GM12878 (cell line): ENCODE data around the gene KAZN. TPM values are rescaled to one million over a fixed set of nuclear protein-coding genes. Genes with fewer than 3 reads are reported as not detected.

ENCODE experiments used
- ATAC-seq: fragments of 200-7000 bp; cut with Tn5 transposase; 3 replicates; pipeline ENCODE4 v1.9.1; 2020; ENCODE audit warnings: mild to moderate bottlenecking, moderate library complexity
- BruUV-seq: library from RNA; stranded (reverse); fragments of 400-500 nt; replicated peaks from 2 replicates; lab custom pipeline; 2021; lab: Mats Ljungman, UMichigan
- CTCF ChIA-PET: fragments of 300-600 bp; sonication (Branson Sonifier 250); formaldehyde crosslinking; extraction: SDS; loops from one replicate; lab custom pipeline; 2021; ENCODE audit warnings: inconsistent platforms; lab: Yijun Ruan, JAX
- POLR2A ChIA-PET: fragments of 350-600 bp; formaldehyde crosslinking; extraction: SDS; loops from one replicate; lab custom pipeline; 2021; ENCODE audit warnings: inconsistent platforms; lab: Charles Lee
- RAD21 ChIA-PET: fragments of 300-600 bp; sonication (Branson Sonifier 250); formaldehyde crosslinking; loops from one replicate; lab custom pipeline; 2023; ENCODE audit warnings: antibody characterized with exemption; ENCODE audit not compliant: unreplicated experiment; lab: Charles Lee
- SMC1A ChIA-PET: fragments of 300-600 bp; sonication (Branson Sonifier 250); formaldehyde crosslinking; loops from one replicate; lab custom pipeline; 2023; ENCODE audit not compliant: unreplicated experiment, uncharacterized antibody; lab: Charles Lee
- DNase-seq: peaks from one replicate; pipeline ENCODE4 v3.0.0-alpha.2; 2011; ENCODE audit warnings: low read depth, low spot score
- FAIRE-seq: peaks from 3 replicates; lab custom pipeline; 2011; peaks lifted over from hg19 to GRCh38; lab: Jason Lieb, UNC
- H2AFZ ChIP-seq: 2 replicates; pipeline ENCODE4 v1.6.0; 2011; ENCODE audit warnings: low read depth, low read length, control low read depth; ENCODE audit not compliant: control insufficient read depth
- H3K27ac ChIP-seq: 2 replicates; pipeline ENCODE4 v1.5.1; 2011; ENCODE audit warnings: control low read depth; ENCODE audit not compliant: control insufficient read depth, insufficient read depth
- H3K27me3 ChIP-seq, 2 experiments: replicated peaks in 1 of 2; 2 replicates each; pipeline versions ENCODE4 v1.6.0 to v1.6.1; 2011; ENCODE audit warnings: low read length in 1 of 2; ENCODE audit not compliant: control insufficient read depth in 2 of 2, insufficient read depth in 2 of 2
- H3K36me3 ChIP-seq, 2 experiments: 2 replicates each; pipeline ENCODE4 v1.5.1; 2011; ENCODE audit warnings: low read length in 1 of 2; ENCODE audit not compliant: control insufficient read depth in 2 of 2, insufficient read depth in 2 of 2
- H3K4me1 ChIP-seq: 2 replicates; pipeline ENCODE4 v1.6.1; 2011; ENCODE audit warnings: mild to moderate bottlenecking, low read length, moderate library complexity, mixed read lengths; ENCODE audit not compliant: control insufficient read depth, insufficient read depth
- H3K4me2 ChIP-seq: 2 replicates; pipeline ENCODE4 v1.6.0; 2011; ENCODE audit warnings: control low read depth; ENCODE audit not compliant: control insufficient read depth, insufficient read depth
- H3K4me3 ChIP-seq: fragments of 200-600 bp; sonication (generic); 2 replicates; pipeline ENCODE4 v1.5.1; 2016
- H3K79me2 ChIP-seq: 2 replicates; pipeline ENCODE4 v1.6.0; 2011; ENCODE audit warnings: low read length; ENCODE audit not compliant: control insufficient read depth, insufficient read depth
- H3K9ac ChIP-seq: 2 replicates; pipeline ENCODE4 v1.8.0; 2011; ENCODE audit warnings: low read length, control low read depth, mixed read lengths; ENCODE audit not compliant: control insufficient read depth, insufficient read depth
- H3K9me3 ChIP-seq: replicated peaks from 3 replicates; pipeline ENCODE4 v1.5.1; 2011; ENCODE audit warnings: mild to moderate bottlenecking, low read length; ENCODE audit not compliant: control insufficient read depth, insufficient read depth
- H4K20me1 ChIP-seq: 2 replicates; pipeline ENCODE4 v1.6.0; 2011; ENCODE audit not compliant: control insufficient read depth, insufficient read depth
- BRCA1 ChIP-seq: IDR thresholded peaks from 2 replicates; pipeline ENCODE4 v1.6.1; 2011; ENCODE audit warnings: low read depth, low read length, improper control_type of control experiment
- KAT2A ChIP-seq: conservative IDR thresholded peaks from 2 replicates; pipeline ENCODE4 v1.6.1; 2011; ENCODE audit warnings: low read depth, low read length; ENCODE audit not compliant: control insufficient read depth
- TAF1 ChIP-seq: IDR thresholded peaks from 2 replicates; pipeline ENCODE4 v1.6.1; 2011; ENCODE audit warnings: mild to moderate bottlenecking, low read depth, low read length, borderline replicate concordance
- ZZZ3 ChIP-seq: IDR thresholded peaks from 2 replicates; pipeline ENCODE4 v1.6.1; 2011; ENCODE audit warnings: low read depth; ENCODE audit not compliant: control insufficient read depth, insufficient read length
- WGBS: methylation state at CpG from one replicate; pipeline ENCODE4 v1.1.6; 2016; ENCODE audit warnings: low lambda C conversion rate; ENCODE audit not compliant: insufficient replicate concordance, insufficient coverage; ENCODE audit errors: missing lambda C conversion rate; 5-methylcytosine and 5-hydroxymethylcytosine counted together
- in situ Hi-C: fragments of 300-500 bp; cut with MboI; formaldehyde crosslinking; loops from 9 replicates; pipeline ENCODE4 v1.14.3; 2018; ENCODE audit warnings: mixed read lengths
- intact Hi-C: fragments of 100-400 bp; cut with micrococcal nuclease; formaldehyde crosslinking; loops from one replicate; pipeline ENCODE4 v1.14.2; 2022; ENCODE audit not compliant: unreplicated experiment
- polyA plus RNA-seq, 11 experiments: library from polyadenylated mRNA; depleted of rRNA in 4 of 11; unstranded in 6 of 11; stranded (reverse) in 5 of 11; fragments of >200 nt; fragmentation: Nextera tagmentation in 4 of 11; fragmentation: Illumina TruSeq in 1 of 11; extraction: Ambion mirVana in 4 of 11; extraction: Trizol in 1 of 11; gene quantifications; 1 replicate in 1 of 11; 2 replicates in 10 of 11; pipeline versions ENCODE4 v1.2.1 to v1.2.3, GENCODE V29; 2011 to 2016; ENCODE audit warnings: inconsistent platforms in 2 of 11, missing spikeins in 2 of 11, low read depth in 1 of 11
- total RNA-seq, 4 experiments: library from RNA; depleted of rRNA in 3 of 4; stranded (reverse); fragments of >200 nt in 3 of 4; fragmentation: Illumina TruSeq in 1 of 4; extraction: Trizol in 1 of 4; gene quantifications; 2 replicates each; pipeline versions ENCODE4 v1.2.1 to v1.2.3, GENCODE V29; 2013 to 2021
- TF ChIP-seq, protein P1 (sequence below): fragments of 450-650 bp; IDR thresholded peaks from 2 replicates; pipeline ENCODE4 v1.6.1; 2017; ENCODE audit warnings: low read depth, mild to moderate bottlenecking, moderate library complexity

The KAZN gene
- total and polyA plus RNA-seq, 10 of the 15 experiments (the other 5 are each of a cell fraction or from before 2014, with no cell fraction given) = 0.72 to 4.0 (median 1.2) TPM

DNA sequence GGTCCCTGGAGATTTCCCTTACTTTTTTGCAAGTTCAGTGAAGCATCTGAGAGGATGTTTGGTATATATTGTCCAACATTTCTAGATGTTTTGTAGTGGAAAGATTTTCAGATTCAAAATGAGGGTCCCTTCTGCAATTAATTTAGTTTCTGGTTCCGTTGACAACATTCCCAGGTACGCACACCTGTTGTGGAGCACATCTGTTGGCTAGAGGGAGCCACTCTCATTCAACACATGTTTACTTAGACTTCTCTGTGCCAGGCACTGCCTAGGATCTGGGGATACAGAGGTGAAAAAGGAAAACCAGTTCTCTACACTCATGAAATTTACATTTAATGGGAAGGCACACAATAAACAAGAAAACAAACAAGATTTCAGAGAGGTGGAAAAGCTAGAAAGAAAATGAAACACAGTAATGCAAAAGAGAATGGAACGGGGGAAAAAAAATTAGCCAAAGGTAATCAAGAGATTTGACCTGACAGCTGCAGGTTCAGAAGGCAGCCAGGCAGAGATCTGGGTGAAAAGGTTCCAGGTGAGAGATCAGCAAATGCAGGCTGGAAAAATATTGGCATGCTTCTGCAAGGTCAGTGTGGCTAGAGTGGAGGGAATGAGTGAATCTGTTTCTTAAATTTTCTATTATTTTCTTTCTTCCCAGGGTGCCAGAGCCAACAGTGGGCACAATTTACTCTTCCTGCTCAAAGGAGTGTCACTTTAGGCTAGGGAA, 48.4 kb upstream of the KAZN start:
- ChIA-PET CTCF (no interaction called here), POLR2A (interaction anchor here (0.5 kb wide), 1 partner anchor 14 kb away, joined by 3 read pairs; no protein-coding TSS in a partner anchor), RAD21 (no interaction called here), SMC1A (interaction anchor here (0.9 kb wide), 1 partner anchor 56 kb away, joined by 3 read pairs; no protein-coding TSS in a partner anchor)
- no peak for DNase-seq
- Histone ChIP-seq H3K27me3 (no peaks in the 10 kb centered on the region), H3K4me3 (no peak overlapping the region), H3K4me2 (no peak overlapping the region), H2AFZ (no peak overlapping the region), H3K4me1 (no peaks in the 10 kb centered on the region), H3K9me3 (no peaks in the 10 kb centered on the region; the same call in 2 of the 3 replicates), H3K79me2 (no peaks in the 10 kb centered on the region), H3K9ac (no peak overlapping the region), H3K27ac (no peak overlapping the region), H4K20me1 (no peaks in the 10 kb centered on the region), H3K36me3 (no peaks in the 10 kb centered on the region)
- no peak for TF ChIP-seq TAF1
- TF ChIP-seq, protein P1, sequence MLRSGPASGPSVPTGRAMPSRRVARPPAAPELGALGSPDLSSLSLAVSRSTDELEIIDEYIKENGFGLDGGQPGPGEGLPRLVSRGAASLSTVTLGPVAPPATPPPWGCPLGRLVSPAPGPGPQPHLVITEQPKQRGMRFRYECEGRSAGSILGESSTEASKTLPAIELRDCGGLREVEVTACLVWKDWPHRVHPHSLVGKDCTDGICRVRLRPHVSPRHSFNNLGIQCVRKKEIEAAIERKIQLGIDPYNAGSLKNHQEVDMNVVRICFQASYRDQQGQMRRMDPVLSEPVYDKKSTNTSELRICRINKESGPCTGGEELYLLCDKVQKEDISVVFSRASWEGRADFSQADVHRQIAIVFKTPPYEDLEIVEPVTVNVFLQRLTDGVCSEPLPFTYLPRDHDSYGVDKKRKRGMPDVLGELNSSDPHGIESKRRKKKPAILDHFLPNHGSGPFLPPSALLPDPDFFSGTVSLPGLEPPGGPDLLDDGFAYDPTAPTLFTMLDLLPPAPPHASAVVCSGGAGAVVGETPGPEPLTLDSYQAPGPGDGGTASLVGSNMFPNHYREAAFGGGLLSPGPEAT = no peak
- no peak for TF ChIP-seq BRCA1
- no peak for TF ChIP-seq KAT2A
- TF ChIP-seq ZZZ3 = no peak
- BruUV-seq = no TSS peak
- 16% methylated on average over 3 of the region's 3 CpGs for WGBS
- intact Hi-C loops = no loop called here
- in situ Hi-C loops = no loop called here
- FAIRE-seq = no peak
- ATAC-seq = no peak
